ENCODE results near the gene KRT39.
"Not testable (repeated sequence)": the region's sequence is repeated elsewhere in the genome, so short reads cannot be mapped to it uniquely, and the experiment has no call there.

Gene KRT39

DNA sequence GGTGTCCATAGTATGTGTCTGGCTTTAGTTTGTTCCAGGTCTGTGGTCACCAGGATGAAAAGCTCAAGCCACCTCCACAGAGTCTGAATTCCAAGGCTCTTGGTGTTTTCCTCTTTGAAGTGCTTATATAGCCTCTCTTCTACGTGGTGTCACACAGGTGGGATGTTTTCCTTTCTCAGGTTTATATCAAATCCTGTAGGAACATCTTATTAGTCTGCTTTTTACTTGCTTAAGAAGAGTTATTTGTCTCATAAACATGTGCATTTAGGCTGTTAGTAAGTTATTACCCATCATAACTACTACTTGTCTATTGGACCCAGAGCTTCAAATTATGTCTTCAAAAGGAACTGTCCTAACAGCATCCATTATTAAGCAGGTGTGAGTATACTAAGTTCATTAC lies at the start of gene KRT39:
Gene KRT39 (minus strand): TSS at position 101 of the 400 bp plus-strand sequence. CDS start 92 bp downstream, at position 9.
- no peak for DNase-seq (ENCODE audit: low spot score)

DNA sequence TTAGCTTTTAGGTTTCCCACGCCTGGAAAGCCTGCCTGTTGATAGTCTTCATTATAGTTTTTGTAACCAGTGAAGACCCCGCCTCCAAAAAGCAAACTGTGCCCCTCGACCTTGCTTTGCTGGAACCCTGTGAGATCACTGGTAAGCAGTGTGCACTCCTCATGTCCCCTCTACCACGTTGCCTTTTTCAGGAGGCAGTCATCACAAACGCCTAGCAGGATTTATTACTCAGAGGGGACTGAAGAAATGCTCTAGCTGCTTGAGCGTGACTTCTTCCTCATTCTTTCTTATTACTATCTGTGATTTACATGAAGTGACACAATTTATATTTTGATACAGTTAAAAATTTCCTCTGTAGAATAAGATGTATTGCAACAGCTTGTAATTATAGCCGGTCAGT lies 48.7 kb upstream of the KRT39 start:
- DNase-seq (ENCODE audit: low spot score) = no peak

DNA sequence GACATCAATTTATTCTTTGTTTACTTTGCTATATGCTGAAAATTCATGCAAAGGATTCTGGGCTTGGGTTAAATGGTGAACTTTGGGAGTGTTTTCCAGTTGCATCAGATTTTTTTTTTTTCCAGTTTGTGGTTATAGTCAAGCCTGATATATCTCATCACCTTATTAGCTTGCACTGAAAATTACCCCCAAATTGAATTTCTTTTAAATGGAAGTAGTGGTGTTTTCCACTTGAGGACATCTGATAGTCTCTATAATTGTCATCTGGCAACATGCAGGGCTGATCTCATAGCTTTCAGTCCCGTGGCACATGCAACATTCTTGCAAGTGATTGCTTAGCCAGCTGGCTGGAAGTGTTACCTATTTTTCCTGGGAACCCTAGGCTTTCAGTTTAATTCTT lies 46.9 kb upstream of the KRT39 start:
- DNase-seq (ENCODE audit: low spot score) = no peak

DNA sequence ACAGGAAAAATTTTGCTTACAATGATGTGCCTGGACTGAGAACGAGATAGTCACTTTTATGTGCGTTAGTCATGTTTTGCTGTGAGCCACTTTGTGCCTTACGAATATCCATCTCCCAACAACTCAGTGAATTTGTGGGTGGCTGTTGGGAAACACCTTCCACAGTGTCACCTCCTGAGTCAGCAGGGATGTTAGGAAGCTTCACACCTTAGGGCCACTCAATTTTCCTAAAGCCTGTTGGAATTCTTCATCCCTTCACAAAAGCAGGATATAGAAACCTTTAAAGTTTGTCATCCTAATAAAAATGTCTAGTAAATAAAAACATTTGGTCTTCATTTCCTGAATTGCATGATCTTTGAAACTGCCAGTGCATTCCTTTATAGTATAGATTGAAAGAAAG lies 46.4 kb upstream of the KRT39 start:
- no peak for DNase-seq (ENCODE audit: low spot score)

DNA sequence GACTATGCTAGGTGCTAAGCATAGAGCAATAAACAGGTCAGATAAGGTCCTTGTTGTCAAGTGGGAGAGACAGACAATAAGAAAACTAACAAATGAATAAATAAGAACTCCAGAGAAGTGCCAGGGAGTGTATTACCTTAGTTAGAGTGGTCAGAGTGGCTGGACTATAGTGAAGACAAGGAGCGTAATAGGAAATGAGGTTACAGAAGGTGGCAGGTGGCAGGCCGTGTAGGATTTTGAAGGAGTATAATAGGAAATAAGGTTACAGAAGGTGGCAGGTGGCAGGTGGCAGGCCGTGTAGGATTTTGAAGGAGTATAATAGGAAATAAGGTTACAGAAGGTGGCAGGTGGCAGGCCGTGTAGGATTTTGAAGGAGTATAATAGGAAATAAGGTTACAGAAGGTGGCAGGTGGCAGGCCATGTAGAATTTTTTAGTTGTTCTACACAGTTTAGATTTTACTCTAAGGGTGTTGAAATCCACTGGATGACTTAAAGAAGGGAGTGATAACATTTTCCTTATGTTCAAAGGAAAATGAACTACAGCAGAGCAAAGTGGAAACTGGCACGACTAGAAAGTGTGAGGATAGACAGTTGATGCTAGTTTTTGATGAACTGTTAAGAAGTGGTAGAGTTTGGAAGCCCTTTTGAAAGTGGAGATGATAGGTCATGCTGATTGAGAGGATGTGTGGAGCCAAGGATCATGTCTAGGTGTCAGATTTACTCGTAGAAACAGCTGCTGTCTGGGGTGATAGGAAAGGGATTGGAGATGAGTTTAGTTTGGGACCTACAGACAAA lies 45.8 kb upstream of the KRT39 start:
- DNase-seq (ENCODE audit: low spot score) = no peak

DNA sequence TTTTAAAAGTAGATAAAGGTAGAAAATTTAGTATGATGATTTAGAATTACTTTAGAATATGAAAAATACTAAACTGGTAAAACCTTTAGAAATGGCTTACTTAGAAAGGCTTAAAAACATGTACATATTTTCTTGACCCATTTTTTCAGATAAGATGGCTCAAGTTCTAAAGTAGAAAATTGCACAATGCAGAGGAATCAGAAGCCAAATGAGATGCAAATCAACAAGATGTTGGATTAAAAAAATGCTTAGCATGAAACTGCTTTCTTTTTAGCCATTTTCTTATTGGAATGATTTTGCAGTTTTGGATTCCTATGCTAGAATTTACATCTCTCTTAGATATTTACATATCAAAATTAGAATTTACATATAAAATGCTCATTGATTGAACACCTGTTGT lies 43.7 kb upstream of the KRT39 start:
- DNase-seq (ENCODE audit: low spot score) = no peak

DNA sequence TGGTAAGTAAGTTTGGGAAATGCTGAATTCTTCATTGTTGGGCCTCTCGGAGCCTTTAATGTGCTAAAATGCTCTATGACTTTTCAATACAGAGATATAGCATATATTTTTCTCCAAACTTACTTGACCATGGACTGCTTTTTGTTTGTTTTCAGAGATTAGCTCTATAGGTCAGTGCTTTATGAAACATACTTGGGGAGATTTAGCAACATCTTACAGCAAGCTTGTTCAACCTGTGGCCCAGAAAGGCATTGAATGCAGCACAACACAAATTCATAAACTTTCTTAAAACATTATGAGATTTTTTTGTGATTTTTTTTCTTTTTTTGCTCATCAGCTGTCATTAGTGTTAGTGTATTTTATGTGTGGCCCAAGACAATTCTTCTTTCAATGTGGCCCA lies 43.2 kb upstream of the KRT39 start:
- DNase-seq (ENCODE audit: low spot score) = no peak

DNA sequence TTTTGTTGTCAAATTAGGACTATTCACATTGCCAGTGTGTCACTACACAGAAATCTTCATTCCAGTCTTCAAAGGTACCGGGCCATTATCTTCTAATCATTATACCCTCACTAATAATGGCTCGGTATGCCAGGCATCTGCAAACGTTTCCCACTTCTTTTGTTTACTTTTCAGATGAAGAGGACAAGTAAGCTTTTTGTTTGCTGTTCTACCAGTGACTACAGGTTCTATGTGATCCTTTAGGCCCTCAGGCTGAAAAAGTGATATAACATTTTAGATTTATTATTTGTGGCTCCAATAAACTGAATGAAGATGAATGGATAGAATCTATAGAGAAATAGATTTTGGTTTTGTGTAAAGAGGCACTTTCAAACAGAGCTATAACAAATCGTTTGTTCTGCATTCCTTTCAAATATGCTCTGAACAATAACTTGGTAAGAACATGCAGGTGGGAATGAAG lies 42.6 kb upstream of the KRT39 start:
- no peak for DNase-seq (ENCODE audit: low spot score)

DNA sequence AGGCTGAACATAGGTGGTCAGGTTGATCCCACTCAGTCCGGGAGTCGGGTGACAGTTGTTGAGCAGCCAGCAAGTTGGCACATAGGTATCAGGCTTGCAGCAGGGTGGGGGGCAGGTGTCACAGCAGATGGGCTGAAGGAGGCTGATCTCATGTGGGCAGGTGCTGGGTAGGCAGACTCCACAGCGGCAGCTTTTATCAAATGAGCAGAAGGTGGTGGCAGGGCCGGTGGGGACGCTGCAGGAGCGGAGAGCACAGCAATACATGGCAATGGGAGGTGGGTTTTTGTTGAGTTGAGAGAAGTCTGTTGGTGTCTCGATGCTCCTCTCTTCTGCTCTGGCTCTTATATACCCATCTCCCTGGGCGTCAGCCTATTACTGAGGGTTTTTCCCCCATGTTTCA lies 42.1 kb upstream of the KRT39 start, which contains the start of gene KRTAP3-1:
Gene KRTAP3-1 (minus strand): TSS at position 318 of the 400 bp plus-strand sequence. CDS start 54 bp downstream, at position 264.
- DNase-seq (ENCODE audit: low spot score) = no peak

DNA sequence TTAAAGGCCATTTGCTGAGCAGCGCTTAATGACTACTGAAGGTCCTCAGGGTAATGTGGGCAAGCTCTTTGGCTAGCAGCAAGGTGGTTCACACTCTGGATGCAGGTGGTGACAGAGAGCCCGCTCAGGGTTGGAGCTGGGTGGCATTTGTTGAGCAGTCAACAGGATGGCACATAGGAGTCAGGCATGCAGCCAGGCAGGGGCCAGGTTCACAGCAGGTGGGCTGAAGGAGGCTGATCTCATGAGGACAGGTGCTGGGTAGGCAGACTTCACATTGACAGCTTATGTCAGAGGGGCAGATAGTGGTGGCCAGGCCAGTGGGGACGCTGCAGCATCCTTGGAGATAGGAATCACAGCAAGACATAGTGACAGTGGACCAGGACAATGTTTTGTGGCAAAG lies 37.6 kb upstream of the KRT39 start:
- DNase-seq (ENCODE audit: low spot score) = no peak

DNA sequence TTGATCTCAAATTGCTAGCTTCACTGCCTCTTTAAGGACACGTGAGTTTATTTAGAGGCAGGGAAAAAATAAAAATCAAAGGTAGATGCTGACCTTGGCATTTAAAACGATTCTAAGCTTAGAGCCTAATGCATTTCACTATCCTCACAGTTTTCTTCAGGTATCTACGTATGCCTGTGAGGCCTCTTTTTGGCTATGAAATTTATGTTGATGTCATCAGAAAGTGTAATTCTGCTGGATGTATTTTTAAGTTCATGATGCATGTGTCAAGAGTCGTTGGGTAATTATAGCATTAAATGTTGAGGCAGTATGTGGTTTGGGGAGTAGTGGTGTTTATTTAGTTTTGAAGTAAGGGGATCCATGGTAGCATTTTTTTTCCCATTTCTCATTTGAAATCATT lies 37.2 kb upstream of the KRT39 start:
- DNase-seq (ENCODE audit: low spot score) = no peak

DNA sequence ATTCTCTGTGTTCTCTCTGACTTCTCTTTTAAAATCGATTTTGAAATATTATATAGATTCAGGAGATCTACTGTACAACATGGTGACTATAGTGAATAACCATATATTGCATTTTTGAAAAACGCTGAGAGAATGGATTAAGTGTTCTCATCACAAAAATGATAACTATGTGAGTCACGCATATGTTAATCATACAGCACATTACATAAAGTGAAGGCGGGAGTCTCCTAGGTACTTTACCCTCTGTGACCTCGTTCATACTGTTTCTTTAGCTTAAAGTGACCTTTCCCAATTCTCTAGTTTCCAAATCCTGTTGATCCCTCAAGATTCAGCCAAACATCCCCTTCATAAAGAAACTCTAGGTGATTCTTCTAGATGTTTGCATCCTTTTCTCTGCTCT lies 36.1 kb upstream of the KRT39 start:
- no peak for DNase-seq (ENCODE audit: low spot score)

DNA sequence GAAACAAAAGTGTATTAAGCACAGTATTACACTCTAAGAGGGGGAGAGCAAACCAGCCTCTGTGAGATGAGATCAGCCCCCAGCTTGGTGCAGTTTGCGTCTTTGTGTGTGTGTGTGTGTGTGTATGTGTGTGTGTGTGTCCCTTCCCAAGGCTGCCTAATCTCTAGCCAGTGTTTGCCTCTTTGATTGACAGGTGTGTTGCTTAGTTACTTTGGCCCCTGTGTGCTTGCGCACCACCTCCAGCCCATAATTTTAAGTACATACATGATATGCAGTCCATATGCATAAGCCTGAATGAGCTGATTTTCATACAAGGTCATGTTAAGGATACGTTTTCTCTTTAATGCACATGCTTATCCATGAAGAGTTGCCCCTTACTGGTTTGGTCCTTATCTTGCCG lies 35.0 kb upstream of the KRT39 start:
- DNase-seq (ENCODE audit: low spot score) = no peak

DNA sequence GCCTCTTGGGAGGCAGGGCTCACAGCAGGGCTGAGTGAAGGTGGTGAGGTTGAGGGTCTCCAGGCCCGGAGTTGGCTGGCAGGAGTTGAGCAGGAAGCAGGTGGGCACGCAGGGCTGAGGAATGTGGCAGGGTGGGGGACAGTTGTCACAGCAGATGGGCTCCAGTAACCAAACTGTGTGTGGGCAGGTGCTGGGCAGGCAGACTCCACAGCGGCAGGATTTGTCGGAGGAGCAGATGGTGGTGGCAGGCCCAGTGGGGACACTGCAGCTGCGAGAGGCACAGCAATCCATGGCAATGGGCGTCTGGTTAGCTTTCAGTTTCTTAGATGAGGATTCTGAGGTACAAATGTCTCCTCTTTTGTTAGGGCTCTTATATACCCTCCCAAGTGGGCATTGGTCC lies 32.8 kb upstream of the KRT39 start, which contains the start of gene KRTAP3-2:
Gene KRTAP3-2 (minus strand): TSS at position 344 of the 400 bp plus-strand sequence. CDS start 53 bp downstream, at position 291.
- DNase-seq (ENCODE audit: low spot score) = not testable (repeated sequence)

DNA sequence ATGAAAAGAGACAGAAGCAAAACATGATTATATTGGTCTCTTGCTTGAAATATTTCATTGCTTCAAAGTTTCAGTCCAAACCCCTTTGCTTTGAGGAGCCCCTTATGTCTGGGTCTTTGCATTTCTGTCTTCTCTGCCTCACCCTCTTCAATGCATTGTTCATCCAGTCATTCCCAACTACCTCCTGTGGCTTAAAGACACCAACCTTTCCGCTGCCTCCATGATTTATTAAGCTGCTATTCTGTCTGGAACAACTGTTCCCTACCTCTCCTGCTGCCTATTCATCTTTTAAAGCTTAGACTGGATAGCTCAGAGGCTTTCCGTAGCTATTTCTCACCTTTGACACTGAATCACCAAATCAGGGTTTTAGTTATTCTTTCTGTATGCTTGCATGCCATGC lies 30.6 kb upstream of the KRT39 start:
- DNase-seq (ENCODE audit: low spot score) = no peak

DNA sequence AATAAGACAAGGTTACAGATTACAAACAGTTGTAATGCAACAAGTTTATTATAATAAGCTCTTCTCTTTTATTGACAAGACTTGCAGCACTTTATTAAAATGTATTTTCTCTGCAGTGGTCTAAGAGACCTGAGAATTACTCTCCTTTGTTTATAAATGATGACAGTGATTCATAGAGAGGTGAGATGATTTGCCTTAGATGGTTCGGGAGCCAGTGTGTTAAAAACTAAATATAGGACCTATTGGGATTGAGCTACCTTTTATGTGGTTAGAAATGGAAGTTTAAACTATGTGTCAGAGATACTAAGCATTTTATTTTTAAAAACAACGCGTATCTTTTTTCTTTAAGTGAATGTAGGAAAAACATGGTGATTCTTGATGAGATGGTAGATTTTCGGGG lies 30.1 kb upstream of the KRT39 start:
- no peak for DNase-seq (ENCODE audit: low spot score)

DNA sequence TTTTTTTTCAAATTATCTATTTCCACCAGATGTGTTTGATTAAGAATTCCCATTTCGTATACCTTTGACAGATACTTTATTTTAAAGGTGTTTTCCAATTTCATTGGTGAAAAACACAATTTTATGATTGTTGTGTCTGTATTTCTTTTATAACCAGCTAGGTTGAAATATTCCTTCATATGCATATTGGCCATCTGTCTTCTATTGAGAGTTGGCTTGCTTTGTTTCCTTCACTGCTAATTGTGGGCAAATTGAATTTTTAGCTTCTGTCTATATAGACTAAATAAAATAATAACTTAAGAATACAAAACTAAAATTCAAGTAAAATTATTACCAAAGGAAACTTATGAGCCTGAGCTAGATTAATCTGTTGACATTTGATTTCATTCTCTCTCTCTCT lies 28.4 kb upstream of the KRT39 start:
- DNase-seq (ENCODE audit: low spot score) = no peak

DNA sequence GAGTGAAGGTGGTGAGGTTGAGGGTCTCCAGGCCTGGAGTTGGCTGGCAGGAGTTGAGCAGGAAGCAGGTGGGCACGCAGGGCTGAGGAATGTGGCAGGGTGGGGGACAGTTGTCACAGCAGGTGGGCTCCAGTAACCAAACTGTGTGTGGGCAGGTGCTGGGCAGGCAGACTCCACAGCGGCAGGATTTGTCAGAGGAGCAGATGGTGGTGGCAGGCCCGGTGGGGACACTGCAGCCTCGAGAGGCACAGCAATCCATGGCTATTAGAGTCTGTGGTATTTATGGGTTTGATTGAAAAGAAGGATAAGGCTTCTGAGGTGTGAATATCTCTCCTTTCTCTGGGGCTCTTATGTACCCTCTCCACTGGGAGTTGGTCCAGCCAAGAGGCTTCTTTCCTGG lies 27.1 kb upstream of the KRT39 start, which contains the start of gene KRTAP3-3:
Gene KRTAP3-3 (minus strand): TSS at position 326 of the 400 bp plus-strand sequence. CDS start 67 bp downstream, at position 259.
- no peak for DNase-seq (ENCODE audit: low spot score)

DNA sequence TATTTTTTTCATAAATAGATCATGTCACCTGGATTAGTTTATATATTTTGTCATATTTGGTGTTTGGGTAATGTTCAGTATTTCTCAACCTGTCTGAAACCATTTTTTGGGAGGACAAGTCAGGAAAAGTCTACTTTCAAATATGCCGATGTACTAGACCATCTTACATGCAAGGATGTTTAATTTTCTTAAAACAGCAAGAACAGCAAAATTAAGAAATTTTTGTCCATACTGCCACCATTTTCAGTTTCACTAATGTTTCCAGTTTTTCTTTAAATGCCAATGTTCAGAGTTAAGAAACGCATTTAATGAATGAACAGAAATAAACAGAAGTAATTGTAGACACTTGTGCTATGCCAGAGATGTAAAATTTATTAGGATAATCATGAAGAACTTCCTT lies 26.3 kb upstream of the KRT39 start:
- no peak for DNase-seq (ENCODE audit: low spot score)

DNA sequence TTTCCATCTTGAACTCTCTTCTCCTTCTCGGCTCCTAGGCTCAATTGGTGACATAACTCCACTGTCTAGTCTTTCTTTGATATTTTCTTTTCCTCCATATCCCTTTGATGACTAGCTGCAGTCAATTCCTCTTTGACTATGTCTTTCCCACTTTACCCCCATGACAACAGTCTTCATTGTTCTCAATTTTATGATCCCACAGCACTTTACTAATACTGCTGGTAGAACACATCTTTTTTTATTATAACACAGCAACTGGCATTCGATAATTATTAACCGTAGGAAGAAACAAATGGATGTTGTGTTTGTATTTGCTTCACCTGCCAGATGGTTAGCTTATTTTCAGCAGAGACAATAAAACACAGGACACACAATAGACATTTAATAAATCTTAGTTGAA lies 25.9 kb upstream of the KRT39 start:
- DNase-seq (ENCODE audit: low spot score) = no peak

DNA sequence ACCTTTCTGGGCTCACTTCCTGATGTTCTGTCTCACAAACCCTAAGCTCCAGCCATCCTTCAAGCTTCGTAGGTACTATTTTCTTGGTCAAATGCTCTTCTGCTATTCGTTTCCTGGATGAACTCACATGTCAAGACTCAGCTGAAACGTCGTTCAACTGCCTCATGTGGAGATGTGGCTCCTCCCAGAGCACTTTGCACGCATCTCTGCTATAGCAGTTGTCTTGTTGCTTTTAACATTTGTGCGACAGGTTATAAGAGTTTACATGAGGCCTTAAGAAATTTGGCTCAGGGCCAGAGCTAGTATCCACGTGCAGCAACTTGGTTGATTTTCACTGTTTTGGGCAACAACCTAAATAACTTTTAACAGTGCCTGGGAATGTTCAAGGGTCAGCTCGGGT lies 20.2 kb upstream of the KRT39 start:
- DNase-seq (ENCODE audit: low spot score) = no peak

DNA sequence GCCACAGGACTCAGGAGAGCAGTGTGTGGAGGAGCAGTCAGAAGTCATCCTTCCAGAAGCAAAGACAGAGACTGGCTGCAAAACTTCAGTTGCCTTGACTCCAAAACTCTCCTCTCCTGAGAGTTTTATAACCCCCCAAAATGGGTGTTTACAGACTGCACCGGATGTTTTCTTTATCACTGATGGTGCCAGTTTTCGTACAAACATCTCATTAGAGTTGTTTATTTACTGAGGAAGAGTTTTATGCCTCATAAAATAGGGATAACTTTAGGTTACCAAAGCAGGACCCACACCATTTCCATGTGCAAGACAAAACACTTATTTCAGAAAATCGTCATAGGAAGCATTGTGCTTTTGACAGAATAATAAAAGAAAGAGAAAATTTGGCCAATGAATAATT lies 17.5 kb upstream of the KRT39 start, which contains the start of gene KRT40:
Gene KRT40 (minus strand): TSS at position 101 of the 400 bp plus-strand sequence. CDS start 53 bp downstream, at position 48.
- no peak for DNase-seq (ENCODE audit: low spot score)

DNA sequence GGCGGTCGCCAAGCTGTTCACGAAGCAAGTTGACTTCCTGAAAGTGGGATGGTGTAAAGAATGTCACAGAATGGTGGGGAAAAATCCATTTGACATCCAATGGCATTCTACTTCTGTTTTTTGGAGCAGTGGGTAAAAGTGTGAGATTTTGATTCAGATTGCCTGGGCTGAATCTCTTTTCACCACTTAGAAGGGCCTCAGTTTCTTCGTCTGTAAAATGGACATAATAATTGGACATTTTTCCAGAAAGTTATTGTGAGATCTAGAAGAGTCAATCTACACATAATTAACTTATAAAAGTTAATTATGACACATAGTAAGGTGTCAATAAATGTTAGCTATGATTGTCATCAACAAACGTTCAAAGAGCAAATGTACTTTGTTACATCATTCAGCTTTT lies 14.4 kb upstream of the KRT39 start:
- DNase-seq (ENCODE audit: low spot score) = no peak

DNA sequence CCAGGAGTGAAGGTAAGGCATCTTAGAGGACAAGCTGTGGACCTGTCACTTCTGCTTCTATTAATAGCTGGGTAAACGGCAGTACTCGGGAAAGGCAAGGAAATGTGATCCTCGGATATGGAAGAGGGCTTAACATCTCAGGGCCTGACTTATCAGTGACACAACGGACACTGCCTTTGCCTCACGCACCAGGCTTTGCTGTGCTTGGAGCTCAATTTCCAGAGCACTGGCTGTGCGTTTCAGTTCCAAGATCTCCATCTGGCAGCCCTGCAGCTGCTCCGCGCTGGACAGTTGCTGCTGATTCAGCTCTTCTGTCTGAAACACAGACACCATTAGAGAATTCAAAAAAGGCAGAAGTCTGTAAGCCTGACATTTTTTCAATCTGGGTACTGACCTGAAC lies 13.8 kb upstream of the KRT39 start:
- no peak for DNase-seq (ENCODE audit: low spot score)
